ENCODE measurements around the gene COBL. TPM values are rescaled to one million over a fixed set of nuclear protein-coding genes. Genes with fewer than 3 reads are reported as not detected.

The COBL gene
- total RNA-seq, 2 donors from 2014 or later, result 36.5 to 46.6 TPM

- Histone ChIP-seq H3K27me3 (replicated peaks; ENCODE audit: insufficient read depth) (no peaks in the 10 kb centered on the region), H3K9me3 (no peaks in the 10 kb centered on the region), H3K4me1 (replicated peaks) (no peaks in the 10 kb centered on the region), H3K4me3 (no peak overlapping the region), H3K36me3 (no peaks in the 10 kb centered on the region), H3K27ac (no peak overlapping the region)
- 71% methylated on average over 3 of the region's 3 CpGs for WGBS
- intact Hi-C loops (cut with DNase I), result no loop called here
- no peak for DNase-seq (ENCODE audit: low spot score)
- TF ChIP-seq POLR2A (IDR thresholded peaks at IDR 0.05) (no peak), CTCF (IDR thresholded peaks at IDR 0.05) (no peak), POLR2AphosphoS5 (IDR thresholded peaks at IDR 0.05) (no peak)
Measured at GRCh38 chr7:51239691-51240090, 76.9 kb downstream of the COBL start.

GRCh38 chr7:51238981-51239495 is 77.6 kb downstream of the COBL start:
- intact Hi-C loops (cut with DNase I), result no loop called here
- 64% methylated on average over 4 of the region's 4 CpGs for WGBS
- TF ChIP-seq POLR2AphosphoS5 (IDR thresholded peaks at IDR 0.05) (no peak), CTCF (IDR thresholded peaks at IDR 0.05) (no peak), POLR2A (IDR thresholded peaks at IDR 0.05) (no peak)

GRCh38 chr7:51237446-51238133 is 79.0 kb downstream of the COBL start:
- Histone ChIP-seq H3K36me3 (no peaks in the 10 kb centered on the region), H3K9me3 (no peaks in the 10 kb centered on the region), H3K27ac (peak overlapping the region; percentile 45 to 46), H3K4me3 (no peak overlapping the region), H3K4me1 (replicated peaks) (no peaks in the 10 kb centered on the region), H3K27me3 (replicated peaks; ENCODE audit: insufficient read depth) (no peaks in the 10 kb centered on the region)
- TF ChIP-seq POLR2A (IDR thresholded peaks at IDR 0.05) (no peak), CTCF (IDR thresholded peaks at IDR 0.05) (no peak), POLR2AphosphoS5 (IDR thresholded peaks at IDR 0.05) (peak; percentile 7)
- 79% methylated on average over 9 of the region's 9 CpGs for WGBS
- DNase-seq (ENCODE audit: low spot score), result no peak
- intact Hi-C loops (cut with DNase I), result no loop called here

More at GRCh38 chr7:51238981-51239495, 77.6 kb downstream of the COBL start:
- Histone ChIP-seq H3K9me3 (no peaks in the 10 kb centered on the region), H3K4me1 (replicated peaks) (no peaks in the 10 kb centered on the region), H3K36me3 (no peaks in the 10 kb centered on the region), H3K4me3 (no peak overlapping the region), H3K27me3 (replicated peaks; ENCODE audit: insufficient read depth) (no peaks in the 10 kb centered on the region), H3K27ac (no peak overlapping the region)
- DNase-seq (ENCODE audit: low spot score), result no peak

GRCh38 chr7:51236470-51237132 is 80.0 kb downstream of the COBL start:
- 84% methylated on average over 8 of the region's 8 CpGs for WGBS
- no peak for DNase-seq (ENCODE audit: low spot score)

More at GRCh38 chr7:51236470-51237132, 80.0 kb downstream of the COBL start:
- Histone ChIP-seq H3K27me3 (replicated peaks; ENCODE audit: insufficient read depth) (no peaks in the 10 kb centered on the region), H3K4me3 (no peak overlapping the region), H3K9me3 (no peaks in the 10 kb centered on the region), H3K4me1 (replicated peaks) (no peaks in the 10 kb centered on the region), H3K27ac (no peak overlapping the region), H3K36me3 (no peaks in the 10 kb centered on the region)
- TF ChIP-seq CTCF (IDR thresholded peaks at IDR 0.05), result no peak
- TF ChIP-seq POLR2AphosphoS5 (IDR thresholded peaks at IDR 0.05), result no peak
- intact Hi-C loops (cut with DNase I), result no loop called here

Data from prostate gland (tissue), 2 donors.